ENCODE data around the gene TP53I13. TPM values are rescaled to one million over a fixed set of nuclear protein-coding genes. Genes with fewer than 3 reads are reported as not detected.
"Not testable (repeated sequence)": the region's sequence is repeated elsewhere in the genome, so short reads cannot be mapped to it uniquely, and the experiment has no call there.

The TP53I13 gene
- total RNA-seq, 2 experiments from 2014 or later: 112 to 118 TPM

GRCh38 chr17:29558139-29558538, 10.4 kb upstream of the TP53I13 start:
- DNase-seq, H3K4me3 Mint-ChIP-seq, H3K9me3 Mint-ChIP-seq, H3K27me3 Mint-ChIP-seq, POLR2A ChIA-PET: not testable (repeated sequence)
- Mint-ChIP-seq H3K4me1 (peaks cover 44% of the 10 kb centered on the region), H3K27ac (peak overlapping the region; percentile 46), H3K36me3 (ENCODE audit: low read depth) (peaks cover 24% of the 10 kb centered on the region)
- CTCF ChIA-PET: interaction anchor here (1.7 to 3.6 kb wide), 2 partner anchors 24 to 188 kb away, joined by 3 to 9 read pairs; no protein-coding TSS in a partner anchor

GRCh38 chr17:29559640-29560039, 8.9 kb upstream of the TP53I13 start:
- DNase-seq: no peak
- H3K9me3 Mint-ChIP-seq: no peaks in the 10 kb centered on the region
- ChIA-PET POLR2A (interaction anchor here (0.7 kb wide), 1 partner anchor 58 kb away, joined by 3 read pairs; no protein-coding TSS in a partner anchor), CTCF (interaction anchor here (1.6 kb wide), 1 partner anchor 190 kb away, joined by 5 read pairs; no protein-coding TSS in a partner anchor)
- H3K4me1 Mint-ChIP-seq: peaks cover 54% of the 10 kb centered on the region
- H3K4me3 Mint-ChIP-seq: no peak overlapping the region
- no peak overlapping the region for H3K27ac Mint-ChIP-seq
- peaks cover 31% of the 10 kb centered on the region for H3K36me3 Mint-ChIP-seq (ENCODE audit: low read depth)
- H3K27me3 Mint-ChIP-seq: no peaks in the 10 kb centered on the region

GRCh38 chr17:29560316-29560715, 8.2 kb upstream of the TP53I13 start:
- DNase-seq: no peak
- Mint-ChIP-seq H3K27me3 (no peaks in the 10 kb centered on the region), H3K4me3 (no peak overlapping the region), H3K4me1 (peaks cover 58% of the 10 kb centered on the region), H3K36me3 (ENCODE audit: low read depth) (peaks cover 31% of the 10 kb centered on the region), H3K9me3 (no peaks in the 10 kb centered on the region), H3K27ac (no peak overlapping the region)
- POLR2A ChIA-PET: interaction anchor here (0.7 kb wide), 1 partner anchor 57 kb away, joined by 3 read pairs; no protein-coding TSS in a partner anchor
- CTCF ChIA-PET: interaction anchor here (1.4 to 1.6 kb wide), 2 partner anchors 190 kb away, joined by 5 to 6 read pairs; no protein-coding TSS in a partner anchor

- Mint-ChIP-seq H3K4me3 (no peak overlapping the region), H3K4me1 (peaks cover 64% of the 10 kb centered on the region), H3K9me3 (no peaks in the 10 kb centered on the region), H3K27ac (peak overlapping the region; percentile 49), H3K27me3 (no peaks in the 10 kb centered on the region), H3K36me3 (ENCODE audit: low read depth) (peaks cover 38% of the 10 kb centered on the region)
- ChIA-PET POLR2A (interaction anchor here (0.7 to 9.3 kb wide), 2 partner anchors 13 to 54 kb away, joined by 4 to 107 read pairs; no protein-coding TSS in a partner anchor), CTCF (interaction anchor here (1.4 kb wide), 1 partner anchor 192 kb away, joined by 6 read pairs; no protein-coding TSS in a partner anchor)
- no peak for DNase-seq
Observed at GRCh38 chr17:29561554-29562517, 6.7 kb upstream of the TP53I13 start.

- CTCF ChIA-PET: no interaction called here
- H3K27me3 Mint-ChIP-seq: no peaks in the 10 kb centered on the region
- no peak overlapping the region for H3K4me3 Mint-ChIP-seq
- H3K4me1 Mint-ChIP-seq: peaks cover 56% of the 10 kb centered on the region
- H3K36me3 Mint-ChIP-seq (ENCODE audit: low read depth): peaks cover 38% of the 10 kb centered on the region
- no peak for DNase-seq
- POLR2A ChIA-PET: interaction anchor here (9.3 kb wide), 1 partner anchor 53 kb away, joined by 107 read pairs; no protein-coding TSS in a partner anchor
- no peaks in the 10 kb centered on the region for H3K9me3 Mint-ChIP-seq
- no peak overlapping the region for H3K27ac Mint-ChIP-seq
Observed at GRCh38 chr17:29562615-29563014, 5.9 kb upstream of the TP53I13 start.

GRCh38 chr17:29563816-29564215, 4.7 kb upstream of the TP53I13 start:
- POLR2A ChIA-PET: interaction anchor here (9.3 kb wide), 1 partner anchor 52 kb away, joined by 107 read pairs; no protein-coding TSS in a partner anchor
- Mint-ChIP-seq H3K27ac (no peak overlapping the region), H3K4me1 (peaks cover 46% of the 10 kb centered on the region)

GRCh38 chr17:29565643-29566472, 2.6 kb upstream of the TP53I13 start:
- POLR2A ChIA-PET: interaction anchor here (1.2 to 9.3 kb wide), 16 partner anchors 10 to 552 kb away, joined by 3 to 107 read pairs (median 8); partner anchors contain the start of genes ANKRD13B, CORO6, NUFIP2 and SSH2
- DNase-seq: peak; percentile 76
- CTCF ChIA-PET: interaction anchor here (1.0 to 7.1 kb wide), 9 partner anchors 9 to 196 kb away, joined by 3 to 64 read pairs (median 7); no protein-coding TSS in a partner anchor
- Mint-ChIP-seq H3K27me3 (no peaks in the 10 kb centered on the region), H3K27ac (peak overlapping the region; percentile 98), H3K4me1 (peaks cover 48% of the 10 kb centered on the region), H3K4me3 (peak overlapping the region; percentile 94), H3K36me3 (ENCODE audit: low read depth) (peaks cover 42% of the 10 kb centered on the region), H3K9me3 (no peaks in the 10 kb centered on the region)

More at GRCh38 chr17:29563816-29564215, 4.7 kb upstream of the TP53I13 start:
- no peaks in the 10 kb centered on the region for H3K9me3 Mint-ChIP-seq
- peaks cover 41% of the 10 kb centered on the region for H3K36me3 Mint-ChIP-seq (ENCODE audit: low read depth)
- CTCF ChIA-PET: interaction anchor here (0.6 to 1.0 kb wide), 6 partner anchors 15 to 197 kb away, joined by 3 to 5 read pairs (median 3); no protein-coding TSS in a partner anchor
- H3K27me3 Mint-ChIP-seq: no peaks in the 10 kb centered on the region
- peak overlapping the region; percentile 31 for H3K4me3 Mint-ChIP-seq
- no peak for DNase-seq

GRCh38 chr17:29566473-29567303, 1.8 kb upstream of the TP53I13 start, which contains the start of gene ABHD15:
TSS of gene ABHD15 (minus strand) at chr17:29567037. CDS start at chr17:29566966, 71 bp downstream.
- Mint-ChIP-seq H3K27me3 (no peaks in the 10 kb centered on the region), H3K4me1 (peaks cover 49% of the 10 kb centered on the region), H3K9me3 (no peaks in the 10 kb centered on the region), H3K27ac (peak within 1 kb of the TSS; percentile 98), H3K4me3 (peak within 1 kb of the TSS; percentile 94), H3K36me3 (ENCODE audit: low read depth) (peaks cover 43% of the 10 kb centered on the region)
- ChIA-PET CTCF (interaction anchor here (1.0 to 7.1 kb wide), 12 partner anchors 10 to 197 kb away, joined by 3 to 64 read pairs (median 5); no protein-coding TSS in a partner anchor), POLR2A (interaction anchor here (1.2 to 9.3 kb wide), 21 partner anchors 11 to 617 kb away, joined by 3 to 107 read pairs (median 6); partner anchors contain the start of genes ANKRD13B, CORO6, NUFIP2 and SSH2)
- DNase-seq: peak; percentile 68

GRCh38 chr17:29567304-29567553, 1.3 kb upstream of the TP53I13 start:
- Mint-ChIP-seq H3K4me3 (peak overlapping the region; percentile 92), H3K27ac (peak overlapping the region; percentile 96), H3K36me3 (ENCODE audit: low read depth) (peaks cover 37% of the 10 kb centered on the region), H3K27me3 (no peaks in the 10 kb centered on the region), H3K4me1 (peaks cover 43% of the 10 kb centered on the region), H3K9me3 (no peaks in the 10 kb centered on the region)
- ChIA-PET CTCF (interaction anchor here (0.9 to 7.1 kb wide), 7 partner anchors 14 to 197 kb away, joined by 3 to 64 read pairs (median 4); no protein-coding TSS in a partner anchor), POLR2A (interaction anchor here (1.1 to 9.3 kb wide), 16 partner anchors 11 to 618 kb away, joined by 3 to 107 read pairs (median 6); partner anchors contain the start of genes ANKRD13B, CORO6, NSRP1 and NUFIP2)
- DNase-seq: no peak

- CTCF ChIA-PET: interaction anchor here (0.6 to 7.1 kb wide), 10 partner anchors 13 to 385 kb away, joined by 3 to 64 read pairs (median 3); partner anchors contain the start of gene SSH2
Observed at GRCh38 chr17:29567554-29568330, 759 bp upstream of the TP53I13 start.

More at GRCh38 chr17:29567554-29568330, 759 bp upstream of the TP53I13 start:
- peak overlapping the region; percentile 96 for H3K27ac Mint-ChIP-seq
- peak; percentile 86 for DNase-seq
- peaks cover 39% of the 10 kb centered on the region for H3K4me1 Mint-ChIP-seq
- POLR2A ChIA-PET: interaction anchor here (0.6 to 9.3 kb wide), 18 partner anchors 12 to 871 kb away, joined by 3 to 107 read pairs (median 4); partner anchors contain the start of genes ANKRD13B, CORO6, NSRP1 and SSH2
- H3K27me3 Mint-ChIP-seq: no peaks in the 10 kb centered on the region
- H3K36me3 Mint-ChIP-seq (ENCODE audit: low read depth): peaks cover 32% of the 10 kb centered on the region
- no peaks in the 10 kb centered on the region for H3K9me3 Mint-ChIP-seq
- H3K4me3 Mint-ChIP-seq: peak overlapping the region; percentile 92

All from activated CD4-positive, alpha-beta memory T cell treated with anti-CD3 and anti-CD28 coated beads, Interleukin-2, amount 10 ng/mL, durations not matched to agents 7 days and 5 days (primary cell).